Lower leg skin (tissue), 3 donors: ENCODE data around the gene C1QTNF1.

ENCODE experiments used
- POLR2A ChIP-seq, 2 donors: fragments of 450-650 bp; IDR thresholded peaks; one replicate each; pipeline ENCODE4 v1.6.1; 2016 to 2017; ENCODE audit warnings: antibody characterized with exemption in 2 of 2, mild to moderate bottlenecking in 1 of 2, moderate library complexity in 1 of 2
- TF ChIP-seq, protein P1 (sequence below), 3 donors: fragments of 450-650 bp; IDR thresholded peaks; one replicate each; pipeline ENCODE4 v1.5.1; 2016; ENCODE audit warnings: antibody characterized with exemption in 3 of 3, mild to moderate bottlenecking in 3 of 3, moderate library complexity in 2 of 3

DNA sequence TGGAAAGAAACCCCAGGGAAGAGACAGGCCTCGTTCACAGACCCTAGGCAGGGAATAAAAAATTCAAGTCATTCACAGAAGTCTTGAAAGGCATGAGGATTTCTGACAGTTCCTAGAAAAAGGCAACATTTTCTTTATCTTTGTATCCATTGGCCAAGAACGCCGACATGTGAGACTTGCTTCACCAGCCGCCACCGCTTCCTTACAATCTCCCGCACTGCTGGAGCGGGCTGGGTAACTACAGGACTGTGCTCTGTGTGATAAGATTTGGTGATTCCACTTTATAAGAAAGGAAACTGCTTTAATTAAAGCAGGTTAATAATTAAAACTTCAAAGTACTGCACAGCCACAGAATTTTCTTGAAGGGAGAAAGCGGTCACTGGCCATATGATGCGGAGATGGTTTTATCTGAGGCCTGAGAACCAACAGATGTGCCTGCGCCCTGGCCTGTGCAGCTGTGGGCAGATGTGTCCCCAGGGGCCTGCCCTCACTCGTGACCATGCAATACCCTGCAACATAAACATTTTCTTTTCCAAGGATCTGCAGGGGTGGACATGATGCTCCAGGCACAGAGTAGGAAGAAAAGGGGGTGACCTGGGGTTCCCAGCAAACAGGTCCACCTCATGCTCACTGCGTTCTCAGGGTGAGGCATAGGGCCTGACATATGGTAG is 31.3 kb upstream of the C1QTNF1 start:
- TF ChIP-seq, protein P1, sequence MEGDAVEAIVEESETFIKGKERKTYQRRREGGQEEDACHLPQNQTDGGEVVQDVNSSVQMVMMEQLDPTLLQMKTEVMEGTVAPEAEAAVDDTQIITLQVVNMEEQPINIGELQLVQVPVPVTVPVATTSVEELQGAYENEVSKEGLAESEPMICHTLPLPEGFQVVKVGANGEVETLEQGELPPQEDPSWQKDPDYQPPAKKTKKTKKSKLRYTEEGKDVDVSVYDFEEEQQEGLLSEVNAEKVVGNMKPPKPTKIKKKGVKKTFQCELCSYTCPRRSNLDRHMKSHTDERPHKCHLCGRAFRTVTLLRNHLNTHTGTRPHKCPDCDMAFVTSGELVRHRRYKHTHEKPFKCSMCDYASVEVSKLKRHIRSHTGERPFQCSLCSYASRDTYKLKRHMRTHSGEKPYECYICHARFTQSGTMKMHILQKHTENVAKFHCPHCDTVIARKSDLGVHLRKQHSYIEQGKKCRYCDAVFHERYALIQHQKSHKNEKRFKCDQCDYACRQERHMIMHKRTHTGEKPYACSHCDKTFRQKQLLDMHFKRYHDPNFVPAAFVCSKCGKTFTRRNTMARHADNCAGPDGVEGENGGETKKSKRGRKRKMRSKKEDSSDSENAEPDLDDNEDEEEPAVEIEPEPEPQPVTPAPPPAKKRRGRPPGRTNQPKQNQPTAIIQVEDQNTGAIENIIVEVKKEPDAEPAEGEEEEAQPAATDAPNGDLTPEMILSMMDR (IDR thresholded peaks at IDR 0.05) = no peak
- TF ChIP-seq POLR2A (IDR thresholded peaks at IDR 0.05) = no peak
